ENCODE data around the gene ZNF423. TPM values are rescaled to one million over a fixed set of nuclear protein-coding genes. Genes with fewer than 3 reads are reported as not detected.

ZNF423 gene
- total and polyA plus RNA-seq, 9 of the 15 experiments (the other 6 are each of a cell fraction or from before 2014, with no cell fraction given) = not detected

GRCh38 chr16:49494891-49495566 is 360.9 kb downstream of the ZNF423 start:
- under 1% methylated on average over 9 of the region's 9 CpGs for WGBS (ENCODE audit: insufficient coverage, low coverage, missing lambda C conversion rate)
- Histone ChIP-seq H3K27ac (ENCODE audit: extremely low read depth, low read depth, low read length) (no peak overlapping the region), H3K4me2 (ENCODE audit: insufficient read depth, low read length) (no peak overlapping the region), H2AFZ (ENCODE audit: low read depth, low read length) (no peak overlapping the region), H4K20me1 (replicated peaks; ENCODE audit: control insufficient read depth, insufficient read depth, low read length) (0 out of 2 replicates have a peak, but pooled peaks cover 4% of the 10 kb centered on the region), H3K27me3 (ENCODE audit: control insufficient read depth in 2 of 2, insufficient read depth in 2 of 2, low read length in 2 of 2) (peaks cover 10 to 52% of the 10 kb centered on the region in 2 experiments; a peak in 4 of 5 replicates), H3K79me2 (ENCODE audit: control insufficient read depth, insufficient read depth, low read length) (no peaks in the 10 kb centered on the region), H3K9me3 (replicated peaks; ENCODE audit: control insufficient read depth, insufficient read depth, low read depth, low read length) (no peaks in the 10 kb centered on the region), H3K9ac (ENCODE audit: insufficient read depth in 1 of 2, low read depth in 2 of 2, low read length in 2 of 2) (no peak overlapping the region), H3K36me3 (ENCODE audit: control insufficient read depth, insufficient read depth, low read length) (no peaks in the 10 kb centered on the region), H3K9me1 (ENCODE audit: control insufficient read depth, insufficient read depth, low read length) (no peaks in the 10 kb centered on the region), H3K4me1 (replicated peaks in 1 of 2; ENCODE audit: control insufficient read depth in 2 of 2, insufficient read depth in 2 of 2, low read length in 2 of 2) (peaks cover 0 to 14% of the 10 kb centered on the region in 2 experiments; a peak in 1 of 5 replicates), H3K4me3 (no peak overlapping the region)
- no TSS peak for BruUV-seq (replicated peaks)
- DNase-seq (ENCODE audit: extremely low read depth in 1 of 4, low spot score in 3 of 4) (no peak), FAIRE-seq (no peak), ATAC-seq (no peak)
- POLR2A ChIA-PET = no interaction called here
- TF ChIP-seq ELK3 (CRISPR knock-in tag; IDR thresholded peaks at IDR 0.05) (no peak), HDAC3 (IDR thresholded peaks at IDR 0.05; ENCODE audit: borderline replicate concordance, partially characterized antibody) (no peak), RBFOX2 (IDR thresholded peaks at IDR 0.05; ENCODE audit: low read depth, low read length) (no peak), ZNF586 (CRISPR knock-in tag; conservative IDR thresholded peaks at IDR 0.05) (no peak), ZNF507 (tag; conservative IDR thresholded peaks at IDR 0.05) (no peak), CXXC5 (CRISPR knock-in tag; IDR thresholded peaks at IDR 0.05) (no peak), HDAC6 (IDR thresholded peaks at IDR 0.05; ENCODE audit: low read depth, low read length) (no peak), HMGN3 (IDR thresholded peaks at IDR 0.05; ENCODE audit: borderline replicate concordance, extremely low read depth, insufficient read length, low read depth, low read length) (no peak), SIN3B (IDR thresholded peaks at IDR 0.05; ENCODE audit: low read depth) (no peak), KDM2B (CRISPR knock-in tag; IDR thresholded peaks at IDR 0.05) (no peak), RBM15 (IDR thresholded peaks at IDR 0.05; ENCODE audit: insufficient read depth, low read length) (no peak), CBX2 (IDR thresholded peaks at IDR 0.05; ENCODE audit: insufficient read depth, low read length, poor library complexity, severe bottlenecking) (no peak), BACH1 (tag; IDR thresholded peaks at IDR 0.05) (no peak), ZNF583 (CRISPR knock-in tag; IDR thresholded peaks at IDR 0.05) (no peak)
- intact Hi-C loops (cut with micrococcal nuclease) = no loop called here
- CTCF ChIA-PET (ENCODE audit: low intra/inter-chr PET ratio) = no interaction called here
- in situ Hi-C loops (cut with MboI) = no loop called here
